Nephron progenitor cell (in vitro differentiated cells): Measurements from ENCODE around the gene PNMT.

Source experiments
- DNase-seq: peaks from one replicate; pipeline ENCODE4 v3.0.0; 2021
- H3K27ac Mint-ChIP-seq: 2 replicates; pipeline ENCODE4 v1.8.0; 2021; ENCODE audit warnings: mild to moderate bottlenecking, moderate library complexity, mixed read lengths
- H3K27me3 Mint-ChIP-seq: 2 replicates; pipeline ENCODE4 v1.8.0; 2021; ENCODE audit warnings: mild to moderate bottlenecking, low read depth, mixed read lengths; ENCODE audit not compliant: poor library complexity
- H3K36me3 Mint-ChIP-seq: 2 replicates; pipeline ENCODE4 v1.8.0; 2021; ENCODE audit warnings: low read depth, mixed read lengths
- H3K4me1 Mint-ChIP-seq: 2 replicates; pipeline ENCODE4 v1.8.0; 2021; ENCODE audit warnings: mixed read lengths
- H3K4me3 Mint-ChIP-seq: 2 replicates; pipeline ENCODE4 v1.8.0; 2021; ENCODE audit warnings: mild to moderate bottlenecking, moderate library complexity, mixed read lengths
- H3K9me3 Mint-ChIP-seq: 2 replicates; pipeline ENCODE4 v1.8.0; 2021; ENCODE audit warnings: mild to moderate bottlenecking, moderate library complexity, mixed read lengths
- CTCF ChIP-seq: fragments of 200-600 bp; sonication (generic); IDR thresholded peaks from 2 replicates; pipeline ENCODE4 v1.5.0; 2021; ENCODE audit warnings: antibody characterized with exemption

The PNMT gene

DNA sequence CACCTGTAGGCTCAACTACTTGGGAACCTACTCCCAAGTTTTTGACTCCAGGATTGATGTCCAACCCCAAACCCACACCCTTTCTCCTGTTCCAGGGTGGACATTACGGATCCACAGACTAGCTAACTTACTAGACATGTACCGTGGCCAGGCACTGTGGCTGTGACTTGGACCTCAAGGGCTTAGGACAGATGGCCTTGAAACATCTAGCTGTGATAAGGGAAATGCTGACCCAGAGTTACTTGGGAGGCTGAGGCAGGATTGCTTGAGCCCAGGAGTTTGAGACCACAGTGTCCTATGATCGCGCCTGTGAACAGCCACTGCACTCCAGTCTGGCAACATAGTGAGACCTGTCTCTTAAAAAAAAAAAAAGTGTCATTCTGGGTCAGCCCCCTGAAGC, 27.2 kb upstream of the PNMT start:
- no peak overlapping the region for H3K27ac Mint-ChIP-seq
- H3K27me3 Mint-ChIP-seq, result peaks cover 4% of the 10 kb centered on the region
- no peak for TF ChIP-seq CTCF
- DNase-seq, result no peak
- no peaks in the 10 kb centered on the region for H3K36me3 Mint-ChIP-seq
- H3K4me3 Mint-ChIP-seq, result no peak overlapping the region
- H3K9me3 Mint-ChIP-seq, result no peaks in the 10 kb centered on the region
- peaks cover 90% of the 10 kb centered on the region for H3K4me1 Mint-ChIP-seq

DNA sequence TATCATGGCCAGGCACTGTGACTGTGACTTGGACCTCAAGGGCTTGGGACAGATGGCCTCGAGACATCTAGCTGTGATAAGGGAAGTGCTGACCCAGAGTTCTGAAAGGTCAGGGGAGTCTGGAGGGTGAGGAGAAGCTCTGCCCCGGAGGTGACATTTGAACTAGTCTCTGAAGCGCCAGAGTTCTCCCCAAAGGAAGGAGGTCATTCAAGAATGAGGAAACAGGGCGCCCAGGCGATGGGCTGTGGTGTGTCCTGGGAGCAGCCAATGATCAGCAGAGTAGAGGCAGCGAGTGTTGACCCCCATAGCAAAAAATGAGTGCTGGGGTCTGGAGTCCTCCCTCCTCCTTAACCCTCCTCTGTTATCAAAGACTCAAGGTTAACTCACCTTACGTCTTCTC, 26.4 kb upstream of the PNMT start:
- no peak for DNase-seq
- Mint-ChIP-seq H3K27ac (no peak overlapping the region), H3K4me1 (peaks cover 83% of the 10 kb centered on the region), H3K9me3 (no peaks in the 10 kb centered on the region), H3K36me3 (no peaks in the 10 kb centered on the region), H3K4me3 (no peak overlapping the region), H3K27me3 (peaks cover 4% of the 10 kb centered on the region)
- TF ChIP-seq CTCF, result no peak

DNA sequence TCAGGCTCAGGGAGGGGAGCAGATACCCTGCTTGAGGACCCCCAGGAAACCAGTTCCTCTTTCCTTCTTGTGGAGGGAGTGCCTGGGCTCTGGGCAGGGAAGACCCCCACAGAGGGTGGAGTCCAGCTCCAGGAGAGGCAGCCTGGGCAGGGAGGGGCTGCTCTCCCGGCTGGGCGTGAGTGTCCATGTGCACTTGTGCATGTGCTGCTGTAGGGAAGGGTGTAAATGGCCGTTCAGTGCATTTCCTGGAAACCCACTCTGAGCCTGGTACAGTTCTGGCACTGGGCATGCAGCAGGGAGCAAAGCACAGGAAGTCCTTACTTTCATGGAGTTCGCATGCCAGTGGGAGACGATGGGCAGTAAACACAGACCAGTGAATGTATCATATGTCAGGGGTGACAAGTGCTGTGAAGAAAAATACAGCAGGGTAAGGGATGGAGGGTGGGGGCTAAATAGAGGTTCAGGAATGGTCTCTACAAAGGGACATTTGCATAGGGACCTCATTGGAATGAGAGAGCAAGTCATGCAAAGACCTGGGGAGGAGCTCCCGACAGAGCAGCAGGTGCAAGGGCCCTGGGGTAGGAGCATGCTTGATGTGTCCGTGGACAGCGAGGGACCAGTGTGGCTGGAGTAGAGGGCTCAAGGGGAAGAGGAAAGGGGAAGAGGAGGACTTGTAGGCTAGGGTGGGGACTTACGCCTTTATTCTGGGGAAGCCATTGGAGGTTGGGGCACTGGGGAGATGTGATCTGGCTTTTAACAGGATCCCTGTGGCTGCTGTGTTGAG, 25.8 kb upstream of the PNMT start:
- no peak for DNase-seq
- Mint-ChIP-seq H3K27ac (no peak overlapping the region), H3K27me3 (peaks cover 4% of the 10 kb centered on the region), H3K4me3 (no peak overlapping the region), H3K36me3 (no peaks in the 10 kb centered on the region), H3K4me1 (peaks cover 82% of the 10 kb centered on the region), H3K9me3 (no peaks in the 10 kb centered on the region)
- no peak for TF ChIP-seq CTCF

GRCh38 chr17:39643271-39643670, 25.0 kb upstream of the PNMT start:
- no peak for DNase-seq
- H3K27ac Mint-ChIP-seq, result no peak overlapping the region
- peaks cover 74% of the 10 kb centered on the region for H3K4me1 Mint-ChIP-seq

GRCh38 chr17:39647256-39647655, 21.0 kb upstream of the PNMT start:
- Mint-ChIP-seq H3K4me3 (no peak overlapping the region), H3K27ac (no peak overlapping the region), H3K4me1 (peaks cover 71% of the 10 kb centered on the region), H3K9me3 (no peaks in the 10 kb centered on the region), H3K36me3 (peaks cover 4% of the 10 kb centered on the region), H3K27me3 (peaks cover 7% of the 10 kb centered on the region)
- no peak for TF ChIP-seq CTCF
- no peak for DNase-seq

More at GRCh38 chr17:39643271-39643670, 25.0 kb upstream of the PNMT start:
- H3K4me3 Mint-ChIP-seq, result no peak overlapping the region
- H3K9me3 Mint-ChIP-seq, result no peaks in the 10 kb centered on the region
- no peaks in the 10 kb centered on the region for H3K36me3 Mint-ChIP-seq
- peaks cover 4% of the 10 kb centered on the region for H3K27me3 Mint-ChIP-seq
- TF ChIP-seq CTCF, result no peak
